CD4-positive, alpha-beta T cell treated with Interleukin-2 at 100 ng/mL for 4 hours (primary cell): ENCODE data around the gene NFYC.
A peak's percentile ranks its signal among the peaks of the same experiment; 100 is the strongest.
"Not testable (repeated sequence)": the region's sequence is repeated elsewhere in the genome, so short reads cannot be mapped to it uniquely, and the experiment has no call there.

ENCODE experiments used
- DNase-seq: peaks from one replicate; pipeline ENCODE4 v3.0.0-alpha.2; 2020; ENCODE audit warnings: low spot score

The NFYC gene

DNA sequence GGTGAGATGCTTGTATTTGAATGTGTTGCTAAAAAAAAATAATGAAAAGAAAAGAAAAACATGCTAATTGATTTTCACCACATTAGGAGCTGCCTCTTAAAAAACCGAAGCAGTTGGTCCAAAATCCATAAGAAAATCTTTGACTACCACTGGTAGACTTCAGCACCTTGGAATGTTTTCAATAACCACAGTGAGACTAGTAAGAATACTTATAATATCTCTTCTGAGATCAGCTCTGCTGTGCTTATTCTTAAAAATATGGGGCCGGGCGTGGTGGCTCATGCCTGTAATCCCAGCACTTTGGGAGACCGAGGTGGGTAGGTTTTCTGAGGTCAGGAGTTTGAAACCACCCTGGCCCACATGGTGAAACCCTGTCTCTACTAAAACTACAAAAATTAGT lies 15.1 kb downstream of the NFYC start:
- DNase-seq = no peak

DNA sequence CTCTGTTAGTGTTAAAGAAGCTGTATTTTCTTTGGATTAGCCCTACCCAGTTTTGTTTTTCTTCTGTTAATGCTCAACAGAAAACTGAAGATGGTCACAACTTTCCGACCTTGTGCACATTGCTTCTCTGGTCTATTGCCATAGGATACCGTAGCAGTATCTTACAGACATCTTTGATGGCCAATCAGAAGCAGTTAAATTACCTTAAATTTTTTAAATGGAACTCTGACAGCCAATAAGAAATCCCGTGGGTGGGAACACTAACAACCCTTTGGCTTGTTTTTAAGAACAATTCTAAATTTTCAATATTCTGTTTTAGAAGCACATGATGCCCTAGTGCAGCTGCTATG lies 17.2 kb downstream of the NFYC start:
- peak; percentile 68 for DNase-seq

DNA sequence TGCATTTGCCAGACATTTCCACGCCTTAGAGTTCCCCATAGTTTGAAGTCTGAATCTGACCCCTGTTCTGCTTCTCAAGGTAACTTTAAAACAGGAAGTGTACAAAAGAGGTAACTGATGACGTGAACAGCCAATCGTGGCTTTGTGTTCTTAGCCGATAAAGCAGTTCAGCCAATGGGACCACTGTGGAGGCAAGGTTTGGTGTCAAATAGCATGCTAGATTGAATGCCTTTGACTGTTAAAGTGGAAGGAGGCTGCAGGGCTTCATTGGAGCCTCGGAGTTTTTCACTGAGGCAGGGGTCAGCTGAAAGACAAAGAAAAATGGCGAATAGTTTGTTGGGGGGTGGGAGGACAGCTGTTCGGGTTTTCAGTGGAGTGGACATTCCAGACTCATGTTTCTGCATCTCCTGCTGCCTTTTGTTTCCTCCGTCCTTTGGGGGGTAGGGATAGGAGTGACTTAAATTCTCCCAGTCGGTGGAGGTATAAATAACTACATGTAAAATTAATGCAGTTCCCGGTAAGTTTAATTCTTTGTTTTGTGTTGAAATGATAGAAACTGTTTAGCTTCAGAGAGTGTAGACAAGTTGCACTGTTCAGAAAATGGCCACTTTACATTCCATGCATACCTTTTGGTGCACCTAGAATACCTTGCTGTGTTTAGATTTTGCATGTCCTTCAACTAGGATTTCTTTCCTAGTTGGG lies 17.7 kb downstream of the NFYC start:
- DNase-seq = peak; percentile 90

DNA sequence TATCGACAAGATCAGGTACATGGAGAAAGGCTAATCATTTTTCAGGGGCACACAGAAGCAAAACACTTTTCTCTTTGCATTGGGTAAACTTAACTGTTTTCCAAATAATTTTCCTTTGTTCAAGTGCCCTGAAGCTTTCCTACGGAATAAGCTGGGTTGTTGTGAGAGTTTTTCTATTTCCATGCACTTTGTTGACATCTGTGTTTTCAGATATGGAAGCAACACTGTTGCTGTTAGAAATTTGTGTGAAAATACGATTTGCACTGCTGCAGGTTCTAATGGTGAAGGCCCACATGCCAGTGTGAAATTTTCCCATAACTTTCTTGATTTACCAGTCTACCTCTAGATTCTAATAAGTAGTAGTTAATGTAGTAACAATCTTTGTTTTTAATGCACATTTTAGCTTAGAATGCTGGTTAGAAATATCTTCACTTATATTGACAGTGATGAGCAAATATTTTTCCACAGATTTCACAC lies 18.3 kb downstream of the NFYC start:
- no peak for DNase-seq

DNA sequence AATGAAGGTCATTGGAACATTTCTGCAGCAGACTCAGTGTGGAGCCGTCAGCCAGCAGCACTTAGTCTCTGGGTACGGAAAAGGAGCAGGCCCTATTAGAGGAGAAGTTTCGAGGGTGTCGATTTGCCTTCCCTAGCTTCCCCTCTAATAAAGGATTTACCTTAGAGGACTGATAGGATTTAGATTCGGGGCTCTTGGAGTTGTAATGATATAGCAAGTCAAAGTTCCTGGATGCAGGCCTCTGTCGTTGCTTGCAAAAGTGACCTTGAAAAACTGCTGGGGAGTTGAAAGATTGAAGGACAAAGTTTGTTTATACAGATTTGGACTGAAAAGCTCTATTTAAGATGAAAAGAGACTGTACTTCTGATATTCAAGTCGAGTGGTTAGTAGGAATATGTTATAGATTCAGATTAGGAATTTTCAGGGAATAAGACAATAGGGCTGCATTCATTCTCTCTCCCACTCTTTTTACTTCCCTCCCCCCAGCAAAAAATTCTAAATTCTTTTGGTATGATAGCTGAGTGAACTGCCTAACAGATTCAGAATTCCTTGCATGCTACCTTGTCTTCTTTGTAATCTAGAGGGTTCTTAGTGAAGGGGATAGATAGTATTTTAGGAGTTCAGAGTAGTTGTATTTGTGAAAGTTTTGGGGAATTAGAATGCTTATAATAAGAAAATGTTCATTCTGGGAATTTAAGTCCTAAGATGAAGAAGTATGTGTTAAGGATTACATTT lies 19.2 kb downstream of the NFYC start:
- no peak for DNase-seq

DNA sequence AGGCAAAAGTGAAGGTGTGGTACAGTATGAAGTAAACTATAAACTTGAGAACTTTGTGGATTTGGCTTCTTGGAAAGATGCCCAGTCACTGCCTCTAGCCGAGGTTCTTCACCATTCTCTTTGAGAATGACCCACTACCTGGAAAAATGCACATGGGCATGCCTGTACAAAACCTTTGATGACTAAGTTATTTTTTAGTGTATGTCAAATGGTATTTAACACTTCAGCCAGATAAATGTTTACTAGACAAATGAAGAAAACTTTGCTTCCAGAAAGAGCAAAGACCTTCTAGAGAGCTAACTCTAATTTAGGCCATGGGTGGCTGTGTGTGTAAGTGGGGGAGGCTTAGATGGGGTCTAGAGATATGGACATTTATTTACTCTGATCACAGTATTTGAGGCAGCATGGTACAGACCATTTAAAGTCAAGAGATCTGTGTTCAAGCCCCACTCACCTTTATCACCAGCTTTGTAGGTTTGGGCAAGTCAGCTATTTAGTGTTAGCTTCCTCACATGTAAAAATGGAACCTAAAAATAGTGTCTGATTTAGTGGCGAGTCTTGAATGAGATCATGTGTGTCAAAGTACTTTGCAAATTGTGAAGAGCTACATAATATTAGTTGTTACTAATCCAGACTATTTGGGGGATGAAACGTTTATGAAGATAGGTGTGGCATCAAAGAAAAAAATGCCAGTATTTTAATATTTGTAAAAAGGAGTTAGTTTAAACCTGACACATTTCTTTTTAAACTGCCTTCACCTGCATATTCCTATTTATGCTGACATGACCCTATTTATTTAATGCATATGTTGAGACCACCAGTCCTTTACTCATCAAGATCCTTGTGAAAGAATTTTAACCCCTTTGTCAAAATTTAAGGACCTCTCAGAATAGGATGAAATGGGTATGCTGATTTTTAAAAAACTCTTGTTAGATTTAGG lies 20.2 kb downstream of the NFYC start:
- DNase-seq = peak; percentile 68

DNA sequence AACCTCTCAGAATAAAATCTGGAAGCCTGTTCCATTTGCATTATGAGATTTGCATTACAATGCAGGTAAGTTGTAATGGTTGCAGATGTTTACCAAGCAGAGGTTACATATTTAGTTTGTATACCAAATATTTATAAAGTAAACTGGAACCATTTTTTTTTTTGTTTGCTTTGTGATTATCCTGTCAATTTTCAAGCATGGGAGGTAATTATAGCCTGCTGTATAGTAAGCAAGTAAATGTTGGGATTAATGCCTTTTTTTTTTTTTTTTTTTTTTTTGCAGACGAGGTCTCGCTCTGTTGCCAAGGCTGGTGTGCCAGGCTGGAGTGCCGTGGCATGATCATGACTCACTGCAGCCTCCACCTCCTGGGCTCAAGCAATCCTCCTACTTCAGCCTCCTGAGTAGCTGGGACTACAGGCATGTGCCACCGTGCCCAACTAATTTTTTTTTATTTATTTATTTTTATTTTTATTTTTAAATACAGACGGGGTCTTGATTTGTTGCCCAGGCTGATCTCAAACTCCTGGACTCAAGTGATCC lies 21.0 kb downstream of the NFYC start:
- no peak for DNase-seq

DNA sequence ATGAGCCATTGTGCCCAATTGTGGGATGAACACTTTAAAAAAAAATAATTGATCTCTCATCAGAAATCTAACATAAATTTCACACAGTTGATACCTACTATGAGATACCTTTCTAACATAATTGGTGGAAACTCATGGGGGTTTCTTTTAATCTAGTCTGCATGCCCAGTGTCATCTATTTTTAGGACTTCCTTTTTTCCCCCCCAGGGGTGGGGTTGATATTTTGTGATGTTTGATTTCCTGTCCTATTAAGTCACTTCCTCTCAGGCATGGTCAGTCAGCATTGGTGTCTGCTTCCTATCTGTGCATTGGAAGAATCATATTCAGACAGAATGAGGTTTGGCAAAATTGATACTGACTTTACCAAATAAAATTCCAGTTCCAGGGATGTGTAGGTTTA lies 21.5 kb downstream of the NFYC start:
- DNase-seq = peak; percentile 56

DNA sequence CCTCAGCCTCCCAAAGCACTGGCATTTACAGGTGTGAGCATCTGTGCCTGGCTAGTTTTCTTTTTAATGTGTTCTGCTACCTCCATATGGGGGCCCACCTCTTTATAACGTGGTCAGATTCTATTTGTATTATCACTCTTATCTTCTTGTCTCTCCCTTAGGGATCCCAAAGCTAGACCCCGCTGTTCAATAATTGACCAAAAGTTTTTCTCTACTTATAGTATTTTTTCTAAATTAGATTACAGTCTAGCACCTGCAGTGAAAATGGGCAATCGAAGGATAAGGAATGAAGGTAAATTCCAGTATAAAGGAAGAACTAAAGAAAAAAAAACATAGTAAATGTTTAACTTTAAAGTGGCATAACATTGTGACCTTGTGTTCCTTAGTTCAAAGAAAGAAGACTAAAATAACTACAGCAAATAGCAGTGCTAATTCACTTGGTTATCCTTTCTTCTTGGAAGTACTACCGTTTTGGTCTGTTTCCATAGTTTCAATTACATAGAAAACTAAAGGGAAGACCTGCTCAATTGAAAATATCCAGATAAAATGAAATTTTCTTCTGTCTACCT lies 24.1 kb downstream of the NFYC start:
- DNase-seq = no peak

DNA sequence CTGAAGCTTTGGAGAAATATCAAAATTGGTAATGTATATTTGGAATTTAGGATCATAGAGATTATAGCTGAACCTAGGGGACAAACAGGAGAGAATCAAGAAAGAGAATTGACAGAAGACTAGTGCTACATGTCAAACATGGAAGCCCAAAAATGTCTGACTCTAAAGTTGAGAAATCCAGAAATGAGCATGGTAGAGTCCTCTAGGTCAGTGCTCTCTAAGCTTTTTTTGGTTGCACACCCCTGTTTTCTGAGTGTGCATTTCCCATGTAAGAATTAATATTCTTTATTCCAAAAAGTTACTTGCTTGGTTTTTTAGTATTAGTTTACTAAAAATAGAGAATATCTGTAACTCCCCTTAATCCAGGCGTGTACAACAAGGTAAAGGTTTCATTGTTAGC lies 25.6 kb downstream of the NFYC start:
- no peak for DNase-seq

DNA sequence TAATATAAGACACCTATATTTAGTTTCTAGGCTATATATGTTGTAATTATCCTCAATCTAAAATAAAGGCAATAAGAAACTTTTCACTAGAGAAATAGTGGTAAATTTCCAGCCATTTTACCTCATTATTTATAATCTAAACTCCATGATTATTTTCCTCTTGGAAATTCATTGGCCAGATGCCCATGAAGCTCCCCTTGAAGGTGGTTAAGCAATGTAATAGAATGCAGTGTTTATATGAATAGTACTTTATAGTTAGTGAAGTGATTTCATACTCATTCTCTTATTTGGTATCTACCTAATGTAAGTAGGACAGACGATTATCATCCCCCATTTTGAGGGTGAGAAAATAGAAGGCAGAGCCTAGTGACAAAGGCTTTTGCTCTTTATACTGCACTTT lies 26.5 kb downstream of the NFYC start:
- no peak for DNase-seq

DNA sequence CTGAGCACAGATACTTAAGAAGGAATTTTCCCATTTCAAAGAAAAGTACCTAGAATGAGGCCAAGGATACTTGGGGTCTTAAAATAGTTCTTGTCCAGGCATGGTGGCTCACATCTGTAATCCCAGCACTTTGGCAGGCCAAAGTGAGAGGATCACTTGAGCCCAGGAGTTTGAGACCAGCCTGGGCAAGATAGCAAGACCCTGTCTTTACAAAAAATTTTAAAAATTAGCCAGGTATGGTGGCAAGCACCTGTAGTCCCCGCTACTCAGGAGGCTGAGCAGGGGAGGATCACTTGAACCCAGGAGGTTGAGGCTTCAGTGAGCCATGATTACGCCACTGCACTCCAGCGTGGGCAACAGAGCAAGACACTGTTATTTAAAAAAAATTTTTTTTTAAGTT lies 29.0 kb downstream of the NFYC start:
- DNase-seq = no peak

DNA sequence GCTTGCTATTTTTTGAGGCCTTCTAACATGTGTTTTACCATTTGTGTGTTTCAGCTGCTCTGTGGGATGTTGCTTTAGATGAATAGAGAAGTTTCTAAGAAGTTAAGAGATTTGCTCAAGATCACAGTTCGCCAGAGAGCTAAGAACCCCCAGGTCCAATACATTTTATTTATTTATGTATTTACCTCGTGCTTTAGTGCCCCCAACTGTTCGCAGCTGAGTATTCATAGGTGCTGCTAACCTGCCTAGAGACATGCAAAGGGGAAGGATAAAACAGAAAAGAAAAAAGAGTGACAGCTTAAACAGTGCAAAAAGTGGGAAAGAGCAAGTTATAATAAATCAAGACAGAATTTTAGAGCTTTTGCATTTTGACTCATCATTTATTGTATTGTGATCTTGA lies 31.1 kb downstream of the NFYC start:
- DNase-seq = no peak

DNA sequence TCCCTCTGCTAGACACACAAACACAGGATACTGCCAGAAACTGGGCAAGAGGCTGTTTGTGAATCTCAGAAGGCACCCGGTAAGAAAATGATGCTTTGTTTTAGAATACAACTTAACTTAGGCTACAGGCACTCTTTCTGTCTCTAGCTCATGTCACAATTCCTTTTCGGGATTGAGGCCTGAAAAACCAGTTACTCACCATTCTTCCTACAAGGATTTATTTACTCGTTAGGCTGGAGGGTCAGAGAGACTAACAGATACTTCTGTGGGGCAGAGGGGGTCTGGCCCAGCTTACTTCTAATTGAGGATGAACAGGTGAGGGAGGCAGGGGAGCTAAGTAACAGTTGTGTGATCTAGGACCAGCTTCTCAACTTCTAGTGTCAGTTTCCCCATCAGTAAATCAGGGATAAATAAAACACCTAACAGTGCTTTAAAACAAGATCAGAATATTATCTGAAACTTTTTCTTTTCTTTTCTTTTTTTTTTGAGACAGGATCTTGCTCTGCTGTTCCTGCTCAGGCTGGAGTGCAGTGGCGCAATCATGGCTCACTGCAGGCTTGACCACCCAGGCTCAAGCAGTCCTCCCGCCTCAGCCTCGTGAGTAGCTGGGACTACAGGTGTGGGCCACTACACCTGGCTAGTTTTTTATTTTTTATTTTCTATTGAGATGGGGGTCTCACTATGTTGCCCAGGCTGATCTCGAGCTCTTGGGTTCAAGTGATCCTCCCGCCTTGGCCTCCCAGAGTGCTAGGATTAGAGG lies 31.9 kb downstream of the NFYC start:
- DNase-seq = no peak

DNA sequence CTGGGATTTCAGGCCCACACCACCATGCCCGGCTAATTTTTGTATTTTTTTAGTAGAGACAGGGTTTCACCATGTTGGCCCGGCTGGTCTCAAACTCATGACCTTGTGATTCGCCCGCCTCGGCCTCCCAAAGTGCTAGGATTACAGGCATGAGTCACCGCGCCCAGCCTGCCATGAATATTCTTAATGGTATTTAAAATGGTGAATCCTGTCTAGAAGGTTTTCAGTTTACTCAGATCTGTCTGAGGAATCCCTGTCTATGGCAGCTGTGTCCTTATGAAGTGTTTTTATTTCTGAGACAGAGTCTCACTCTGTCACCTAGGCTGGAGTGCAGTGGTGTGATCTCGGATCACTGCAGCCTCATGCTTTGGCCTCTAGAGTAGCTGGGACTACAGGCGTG lies 36.2 kb downstream of the NFYC start:
- DNase-seq = not testable (repeated sequence)

DNA sequence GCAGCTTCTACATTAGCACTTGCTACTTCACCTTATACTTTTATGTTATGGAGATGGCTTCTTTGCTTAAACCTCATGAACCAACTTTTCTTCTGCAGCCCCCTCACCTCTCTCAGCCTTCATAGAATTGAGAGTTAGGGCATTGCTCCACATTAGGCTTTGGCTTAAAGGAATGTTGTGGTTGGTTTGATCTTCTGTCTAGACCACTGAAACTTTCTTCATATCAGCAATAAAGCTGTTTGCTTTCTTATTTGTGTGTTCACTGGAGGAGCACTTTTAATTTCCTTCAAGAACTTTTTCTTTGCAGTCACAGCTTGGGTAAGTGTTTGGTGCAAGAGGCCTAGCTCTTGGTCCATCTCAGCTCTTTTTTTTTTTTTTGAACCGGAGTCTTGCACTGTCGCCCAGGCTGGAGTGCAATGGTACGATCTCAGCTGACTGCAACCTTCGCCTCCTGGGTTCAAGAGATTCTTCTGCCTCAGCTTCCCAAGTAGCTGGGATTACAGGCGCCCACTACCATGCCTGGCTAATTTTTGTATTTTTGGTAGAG lies 37.9 kb downstream of the NFYC start:
- DNase-seq = not testable (repeated sequence)

DNA sequence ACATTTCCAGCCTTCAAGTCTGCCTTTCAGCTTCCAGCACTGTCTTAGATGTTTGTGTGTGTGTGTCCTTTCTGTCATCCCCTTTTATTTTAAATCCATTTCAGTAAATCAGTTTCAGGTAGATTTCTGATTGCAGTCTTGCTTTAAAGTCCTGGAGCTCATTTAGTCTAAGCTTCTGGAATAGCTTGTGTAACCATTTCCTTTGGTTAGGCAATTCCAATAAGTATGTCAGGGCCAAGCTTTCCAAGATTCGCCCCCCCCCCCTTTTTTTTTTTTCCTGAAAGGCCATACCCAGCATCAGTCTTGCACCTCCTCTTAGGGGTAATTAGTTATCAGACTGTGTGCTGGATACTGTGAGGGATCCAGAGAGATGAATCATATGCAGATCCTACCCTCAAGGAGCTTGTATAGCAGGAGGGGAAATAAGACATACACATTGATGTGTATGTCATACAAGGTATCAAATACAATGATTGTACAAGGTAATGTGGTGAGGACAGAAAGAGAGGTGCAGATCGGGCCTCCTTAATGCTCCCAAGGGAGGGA lies 41.3 kb downstream of the NFYC start:
- no peak for DNase-seq

DNA sequence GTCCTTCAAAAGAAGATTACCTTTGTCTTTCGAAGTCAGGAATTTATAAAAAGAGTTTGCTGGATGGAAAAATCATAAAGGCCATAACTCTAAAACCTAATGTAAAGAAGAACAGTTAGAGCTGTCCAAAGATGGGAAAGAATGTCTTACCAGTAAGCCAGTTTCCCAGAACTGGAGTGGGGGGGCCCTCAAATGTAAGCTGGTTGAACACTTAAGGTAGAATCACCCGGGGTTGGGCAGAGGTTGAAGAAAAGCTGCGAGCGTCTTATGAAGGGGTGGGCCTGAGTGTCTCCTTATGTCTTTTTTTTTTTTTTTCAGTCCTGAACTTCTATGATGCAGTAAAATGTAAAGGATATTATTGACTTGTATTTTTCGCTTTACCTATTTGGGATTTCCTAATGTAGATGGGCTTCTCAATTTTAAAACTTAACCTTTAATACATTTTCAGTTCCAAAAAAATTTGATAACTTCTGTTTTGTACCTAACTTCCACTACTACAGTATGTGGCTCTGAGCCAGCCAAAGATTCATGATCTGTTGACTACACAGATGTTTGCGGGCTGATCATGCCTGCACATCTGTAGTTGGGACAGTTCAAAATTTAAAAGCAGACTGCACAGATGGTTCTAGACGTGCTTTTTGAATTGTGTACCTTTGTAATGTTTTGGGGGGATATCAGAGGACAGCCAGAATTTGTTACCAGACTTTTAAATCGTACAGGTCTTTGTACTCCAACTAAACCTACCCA lies 43.6 kb downstream of the NFYC start:
- DNase-seq = no peak

DNA sequence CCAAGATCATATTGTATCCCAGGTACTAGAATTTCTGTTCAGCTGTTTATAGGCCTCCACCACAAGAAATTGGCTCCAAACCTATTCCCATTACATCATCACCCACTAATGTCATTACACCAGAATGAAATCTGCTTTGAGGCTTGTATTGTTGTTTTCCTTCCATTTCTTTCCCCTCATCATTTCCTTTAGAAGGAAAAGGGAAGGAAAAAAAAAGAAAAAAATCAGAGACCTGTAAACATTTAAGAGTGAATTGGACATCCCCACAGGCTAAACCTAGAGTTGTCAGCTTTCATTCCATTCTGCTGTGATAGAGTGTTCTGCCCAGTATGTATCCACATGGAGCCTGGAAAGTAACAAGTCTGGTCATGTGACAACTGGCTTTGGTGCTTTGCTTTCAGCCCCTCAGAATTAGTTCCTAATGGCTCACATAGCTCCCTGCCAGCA lies 44.6 kb downstream of the NFYC start:
- no peak for DNase-seq

DNA sequence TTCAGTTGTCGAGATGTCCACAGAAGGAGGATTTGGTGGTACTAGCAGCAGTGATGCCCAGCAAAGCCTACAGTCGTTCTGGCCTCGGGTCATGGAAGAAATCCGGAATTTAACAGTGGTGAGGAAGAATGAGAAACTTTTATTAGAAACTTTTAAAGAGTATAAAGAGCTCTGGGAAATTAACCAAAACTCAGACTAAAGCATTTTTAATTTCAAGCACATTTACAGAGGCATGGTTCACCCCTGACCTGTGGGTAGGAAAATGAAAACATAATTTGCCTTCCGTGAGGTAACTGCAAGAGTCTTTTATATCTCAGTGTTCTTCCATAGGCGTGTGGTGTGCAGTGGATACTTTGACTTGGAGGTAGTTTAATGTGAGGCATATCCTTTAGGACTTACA lies 47.3 kb downstream of the NFYC start:
- DNase-seq = no peak
